Measurements from ENCODE around the gene TWIST2.

The TWIST2 gene

DNA sequence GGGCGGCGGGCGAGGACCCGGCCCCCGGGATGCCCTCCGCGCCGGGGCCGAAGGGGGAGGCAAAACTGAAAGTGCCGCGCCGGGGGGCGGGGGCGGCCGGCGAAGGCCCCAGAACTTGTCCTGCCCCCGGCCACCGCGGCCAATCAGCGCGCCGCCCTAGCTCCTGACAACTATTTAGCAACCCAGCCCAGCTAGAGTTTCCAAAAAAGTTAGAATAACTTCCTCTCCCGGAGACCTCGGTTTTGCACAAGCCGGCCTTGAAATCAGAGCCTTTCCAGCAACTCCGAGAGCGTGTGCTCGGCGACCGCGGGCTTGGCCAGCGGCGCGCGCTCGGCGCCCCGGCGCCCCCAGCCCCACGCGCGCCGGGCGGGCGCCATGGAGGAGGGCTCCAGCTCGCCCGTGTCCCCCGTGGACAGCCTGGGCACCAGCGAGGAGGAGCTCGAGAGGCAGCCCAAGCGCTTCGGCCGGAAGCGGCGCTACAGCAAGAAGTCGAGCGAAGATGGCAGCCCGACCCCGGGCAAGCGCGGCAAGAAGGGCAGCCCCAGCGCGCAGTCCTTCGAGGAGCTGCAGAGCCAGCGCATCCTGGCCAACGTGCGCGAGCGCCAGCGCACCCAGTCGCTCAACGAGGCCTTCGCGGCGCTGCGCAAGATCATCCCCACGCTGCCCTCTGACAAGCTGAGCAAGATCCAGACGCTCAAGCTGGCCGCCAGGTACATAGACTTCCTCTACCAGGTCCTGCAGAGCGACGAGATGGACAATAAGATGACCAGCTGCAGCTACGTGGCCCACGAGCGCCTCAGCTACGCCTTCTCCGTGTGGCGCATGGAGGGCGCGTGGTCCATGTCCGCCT is at the start of gene TWIST2:
TSS of gene TWIST2 (plus strand) at position 245 of the 850 bp plus-strand sequence. CDS start at position 376, 131 bp downstream.
- DNase-seq, result no peak

GRCh38 chr2:238801791-238802190 is 46.1 kb upstream of the TWIST2 start:
- no peak for DNase-seq

- no peak for DNase-seq
These were observed 44.9 kb upstream of the TWIST2 start for GRCh38 chr2:238802957-238803356.

DNA sequence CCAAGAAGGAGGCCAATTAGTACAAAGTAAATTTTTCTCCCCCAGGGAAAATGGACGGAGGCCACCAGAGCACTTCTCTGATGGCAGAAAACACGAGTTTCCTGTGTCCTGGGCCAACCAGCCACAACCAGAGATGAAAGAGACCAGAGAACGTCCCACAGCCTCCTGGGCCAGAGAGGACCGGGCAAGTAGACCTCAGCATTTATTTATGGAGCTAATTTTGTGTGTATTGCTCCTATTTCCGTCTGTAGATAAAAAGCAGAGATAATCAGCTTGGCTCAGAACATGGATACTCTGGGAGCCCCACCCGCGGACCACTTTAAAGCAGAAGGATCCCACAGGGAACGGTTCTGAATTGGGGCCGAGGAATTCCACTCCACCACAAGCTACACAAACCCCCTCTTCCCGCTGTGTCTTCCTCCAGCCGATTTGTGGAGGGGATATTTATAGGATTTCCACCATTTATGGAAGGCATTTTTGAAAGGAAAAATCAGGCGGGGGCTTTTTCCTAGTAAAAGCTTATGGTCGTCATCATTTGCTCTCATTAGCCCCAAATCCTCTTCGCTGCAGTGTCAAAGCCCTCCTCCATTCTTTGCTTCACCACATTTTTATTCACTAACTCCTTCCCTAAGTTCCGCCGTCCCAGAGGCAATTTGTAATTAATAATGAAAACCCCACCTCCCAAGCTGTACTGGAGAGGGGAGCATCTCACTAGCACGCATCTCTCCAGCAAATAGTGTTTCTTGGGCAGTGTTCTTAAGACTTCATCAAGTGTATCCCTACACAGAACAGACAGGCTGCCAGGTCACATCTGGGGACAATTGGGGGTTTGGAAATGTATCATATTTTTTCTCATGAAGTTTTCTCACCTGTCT is 43.7 kb upstream of the TWIST2 start:
- DNase-seq, result no peak

GRCh38 chr2:238808761-238809160 is 39.1 kb upstream of the TWIST2 start:
- no peak for DNase-seq

GRCh38 chr2:238810321-238810720 is 37.6 kb upstream of the TWIST2 start:
- DNase-seq, result no peak

GRCh38 chr2:238811293-238811692 is 36.6 kb upstream of the TWIST2 start:
- no peak for DNase-seq

GRCh38 chr2:238811759-238812158 is 36.1 kb upstream of the TWIST2 start:
- no peak for DNase-seq

DNA sequence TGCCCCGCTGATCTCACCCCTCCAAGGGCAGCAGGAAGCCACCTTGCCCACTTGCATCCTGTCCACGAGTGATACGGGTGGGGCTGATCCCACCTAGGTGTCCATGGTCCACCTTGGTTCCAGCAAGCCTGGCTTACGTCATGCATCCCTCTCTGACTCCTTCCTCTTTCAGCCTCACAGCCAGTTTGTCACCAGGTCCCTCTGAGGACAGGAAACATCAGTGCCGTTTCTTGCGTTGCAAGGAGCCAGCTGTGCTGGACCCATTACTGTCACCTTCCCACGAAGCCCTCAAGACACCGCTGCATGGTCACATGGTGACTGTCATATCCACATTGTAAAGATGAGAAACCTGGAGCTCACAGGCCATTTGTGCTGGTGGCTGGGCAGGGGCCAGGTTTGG is 34.8 kb upstream of the TWIST2 start:
- DNase-seq, result no peak

GRCh38 chr2:238814815-238815214 is 33.1 kb upstream of the TWIST2 start:
- DNase-seq, result no peak

DNA sequence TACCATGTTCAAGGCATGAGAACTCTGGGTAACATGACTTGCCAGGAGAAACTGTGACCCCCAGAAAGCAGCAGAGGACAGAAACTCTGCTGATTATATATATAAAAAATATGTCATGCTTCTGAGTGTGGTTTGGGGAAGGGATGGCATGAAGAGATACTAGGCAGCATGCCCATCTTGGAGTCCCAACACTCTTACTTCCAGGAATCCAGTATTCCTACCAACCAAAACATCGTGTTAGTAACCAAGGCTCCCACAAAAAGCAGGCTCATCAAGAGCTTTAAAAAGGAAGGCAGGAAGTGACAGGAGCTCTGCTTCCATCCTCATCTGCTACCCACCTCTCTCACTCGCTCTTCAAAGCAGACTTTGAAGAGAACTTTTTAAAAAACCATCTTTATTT is 31.6 kb upstream of the TWIST2 start:
- no peak for DNase-seq

GRCh38 chr2:238817382-238817781 is 30.5 kb upstream of the TWIST2 start:
- DNase-seq, result no peak

DNA sequence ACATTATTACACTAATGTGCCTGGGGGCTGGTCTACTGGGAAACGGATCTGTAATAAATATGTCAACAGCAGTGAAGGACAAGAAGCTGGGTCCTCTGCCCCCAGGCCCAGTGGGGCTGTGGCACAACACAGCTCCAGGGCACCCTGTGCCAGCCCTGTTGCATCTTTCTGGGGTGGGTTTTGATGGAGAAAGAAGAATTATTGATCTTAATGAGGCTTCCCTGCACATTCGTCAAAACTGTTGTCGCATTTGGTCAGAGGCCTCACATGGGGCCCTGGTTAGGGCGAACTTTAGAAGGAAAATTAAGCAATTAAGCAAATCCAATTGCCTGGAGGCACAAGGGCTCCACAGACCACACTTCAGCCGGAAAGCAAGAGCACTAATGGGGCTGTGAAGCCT is 30.0 kb upstream of the TWIST2 start:
- no peak for DNase-seq

DNA sequence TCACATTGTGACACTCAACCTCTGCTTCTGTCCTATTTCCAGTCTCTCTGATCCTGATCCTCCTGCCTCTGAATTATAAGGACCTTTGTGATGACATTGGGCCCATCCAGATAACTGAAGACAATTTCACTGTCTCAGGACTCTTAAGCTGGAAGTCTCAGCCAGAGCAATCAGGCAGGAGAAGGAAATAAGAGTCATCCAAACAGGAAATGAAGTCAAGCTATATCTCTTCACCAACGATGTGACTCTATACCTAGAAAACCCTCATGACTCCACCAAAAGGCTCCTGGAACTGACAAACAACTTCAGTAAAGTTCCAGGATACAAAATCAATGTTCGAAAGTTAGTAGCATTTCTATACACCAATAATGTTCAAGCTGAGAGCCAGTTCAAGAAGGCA is 29.3 kb upstream of the TWIST2 start:
- DNase-seq, result no peak

GRCh38 chr2:238820197-238820596 is 27.7 kb upstream of the TWIST2 start:
- DNase-seq, result no peak

GRCh38 chr2:238820916-238821315 is 27.0 kb upstream of the TWIST2 start:
- DNase-seq, result no peak

- no peak for DNase-seq
These were observed 26.5 kb upstream of the TWIST2 start for GRCh38 chr2:238821391-238821790.

DNA sequence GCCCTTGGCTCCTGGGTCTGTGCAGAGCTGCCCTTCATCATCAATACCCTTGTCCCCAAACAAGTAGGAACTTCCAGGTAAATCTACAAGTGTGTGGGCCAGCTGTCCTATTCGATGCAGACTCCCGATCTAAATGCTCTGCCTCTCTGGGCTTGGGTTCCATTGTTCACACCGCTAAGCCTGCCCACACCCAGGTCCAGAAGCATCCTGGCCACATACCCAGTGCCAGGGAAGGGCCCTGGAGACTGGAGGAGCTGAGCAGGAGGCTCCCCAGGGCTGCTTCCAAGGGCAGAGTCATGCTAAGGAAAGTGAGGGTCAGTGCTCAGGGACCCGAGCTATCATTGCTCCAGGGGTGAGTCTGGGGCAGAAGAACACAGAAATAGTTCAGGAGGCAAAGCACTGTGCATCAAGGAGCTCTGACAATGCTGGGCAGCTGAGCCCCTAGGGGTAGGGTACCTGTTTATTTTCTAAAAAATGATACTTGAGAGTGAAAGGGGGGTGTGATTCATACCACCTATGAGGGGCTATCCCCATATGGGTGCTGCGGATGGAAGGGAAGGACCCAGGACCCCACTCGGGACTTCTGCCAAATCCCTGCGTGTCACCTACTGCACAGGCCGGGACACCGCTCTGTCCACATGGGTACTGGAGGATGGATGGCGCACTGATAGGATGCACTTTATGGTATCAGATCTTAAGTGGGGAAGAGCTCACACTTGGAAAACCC is 25.8 kb upstream of the TWIST2 start:
- no peak for DNase-seq

DNA sequence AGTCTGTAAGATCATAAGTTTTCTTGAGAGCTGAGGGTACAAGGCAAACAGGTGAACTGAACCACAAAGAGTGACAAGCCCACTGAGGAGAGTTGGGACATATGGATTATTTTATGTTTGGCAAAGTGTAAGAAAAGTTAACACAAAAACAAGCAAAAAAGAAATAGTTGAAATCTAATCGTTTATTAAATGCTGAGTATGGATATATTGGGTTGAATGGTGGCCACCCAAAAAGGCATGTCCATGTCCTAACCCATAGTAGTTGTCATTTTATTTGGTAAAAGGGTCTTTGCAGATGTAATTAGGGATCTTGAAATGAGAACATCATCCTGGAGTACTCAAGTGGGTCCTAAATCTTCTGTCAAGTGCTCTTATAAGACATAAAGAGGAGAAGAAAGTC is 24.9 kb upstream of the TWIST2 start:
- no peak for DNase-seq

DNA sequence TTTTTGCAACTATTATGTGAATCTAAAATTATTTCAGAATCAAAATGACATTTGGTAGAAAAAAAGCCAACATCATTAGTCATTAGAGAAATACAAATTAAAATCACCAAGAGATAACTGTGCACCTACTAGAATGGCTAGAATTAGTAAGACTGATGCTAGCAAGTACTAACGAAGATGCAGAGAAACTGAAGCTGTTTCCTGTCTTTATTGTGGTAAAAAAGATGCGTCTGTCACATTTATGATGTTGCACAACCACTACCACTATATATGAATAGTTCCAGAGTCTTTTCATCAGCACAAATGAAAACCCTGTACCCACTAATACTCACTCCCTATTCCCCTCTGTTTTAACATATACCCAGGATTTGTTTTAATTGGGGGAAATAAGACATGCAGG is 16.7 kb upstream of the TWIST2 start:
- DNase-seq, result no peak

GRCh38 chr2:238834982-238835381 is 12.9 kb upstream of the TWIST2 start:
- no peak for DNase-seq

GRCh38 chr2:238835726-238836301 is 12.1 kb upstream of the TWIST2 start:
- DNase-seq, result no peak

DNA sequence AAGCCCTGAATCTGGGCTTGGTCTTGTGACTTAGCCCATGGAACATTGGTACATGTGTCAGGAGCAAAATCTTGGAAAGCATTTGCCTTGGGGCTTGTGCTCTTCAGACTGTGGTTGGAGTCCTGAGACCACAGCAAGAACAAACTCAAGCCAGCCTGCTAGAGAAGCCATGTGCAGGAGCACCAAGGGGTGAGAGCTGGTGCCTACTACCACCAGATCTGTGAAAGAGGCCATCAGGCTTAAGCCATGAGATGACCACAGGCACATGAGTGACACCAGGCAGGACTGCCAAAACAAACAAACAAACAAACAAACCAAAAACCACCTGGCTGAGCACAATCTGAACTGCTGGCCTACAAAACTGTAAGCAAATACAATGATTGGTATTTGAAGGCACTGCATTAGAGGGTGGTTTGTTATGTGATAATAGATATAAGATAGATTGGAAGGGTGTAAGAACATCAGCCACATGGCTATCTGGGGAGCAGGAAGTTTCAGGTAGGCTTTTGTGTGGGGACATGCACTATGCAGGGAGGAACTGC is 9.0 kb upstream of the TWIST2 start:
- no peak for DNase-seq

Data from stimulated activated CD4-positive, alpha-beta T cell treated with anti-CD3 and anti-CD28 coated beads, Interleukin-2, amount 100 ng/mL, for 24 hours (primary cell).